Kasumi-1 (cell line): Measurements from ENCODE around the gene C19orf47.
A peak's percentile ranks its signal among the peaks of the same experiment; 100 is the strongest.

Experiments
- DNase-seq, 2 experiments: peaks; one replicate each; lab custom pipeline; 2025; lab: John Stamatoyannopoulos, UW

Gene C19orf47

GRCh38 chr19:40282209-40282580 lies 66.0 kb downstream of the C19orf47 start:
- no peak for DNase-seq

GRCh38 chr19:40281381-40282208 lies 66.6 kb downstream of the C19orf47 start:
- no peak for DNase-seq

DNA sequence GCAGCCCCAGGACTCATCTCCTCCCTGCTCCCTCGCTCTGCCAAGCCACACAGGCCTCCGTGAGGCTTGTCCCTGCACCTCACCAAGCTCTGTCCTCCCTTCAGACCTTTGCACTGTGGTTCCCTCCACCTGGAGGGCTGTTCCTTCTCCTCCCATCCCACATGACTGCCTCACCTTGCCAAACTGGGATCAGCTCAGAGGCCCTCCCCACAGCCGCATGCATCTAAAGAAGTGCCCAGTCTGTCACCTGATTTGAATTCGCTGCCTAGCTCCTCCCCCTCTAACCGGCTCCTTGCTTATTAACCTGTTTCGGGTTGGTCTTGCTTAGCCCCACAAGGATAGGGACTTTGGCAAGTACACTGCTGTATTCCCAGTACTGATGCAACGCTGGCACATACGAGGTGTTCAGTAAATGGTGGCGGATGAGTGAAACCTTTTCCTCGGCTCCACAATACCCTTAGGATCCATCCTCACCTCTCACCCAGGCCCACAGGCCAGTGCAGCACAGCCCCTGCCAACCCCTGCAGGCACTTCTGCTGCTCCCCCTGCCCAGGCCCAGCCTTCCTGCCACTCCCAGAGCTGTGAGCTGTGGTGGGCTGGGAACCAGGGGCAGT lies 67.5 kb downstream of the C19orf47 start:
- no peak for DNase-seq

- DNase-seq, result peak; percentile 40 to 41
These were observed 68.2 kb downstream of the C19orf47 start for GRCh38 chr19:40279761-40280607.

- DNase-seq, result no peak
These were observed 69.1 kb downstream of the C19orf47 start for GRCh38 chr19:40279120-40279551.

GRCh38 chr19:40278361-40279035 lies 69.7 kb downstream of the C19orf47 start:
- no peak for DNase-seq

- DNase-seq, result no peak
These were observed 70.7 kb downstream of the C19orf47 start for GRCh38 chr19:40277356-40278059.

DNA sequence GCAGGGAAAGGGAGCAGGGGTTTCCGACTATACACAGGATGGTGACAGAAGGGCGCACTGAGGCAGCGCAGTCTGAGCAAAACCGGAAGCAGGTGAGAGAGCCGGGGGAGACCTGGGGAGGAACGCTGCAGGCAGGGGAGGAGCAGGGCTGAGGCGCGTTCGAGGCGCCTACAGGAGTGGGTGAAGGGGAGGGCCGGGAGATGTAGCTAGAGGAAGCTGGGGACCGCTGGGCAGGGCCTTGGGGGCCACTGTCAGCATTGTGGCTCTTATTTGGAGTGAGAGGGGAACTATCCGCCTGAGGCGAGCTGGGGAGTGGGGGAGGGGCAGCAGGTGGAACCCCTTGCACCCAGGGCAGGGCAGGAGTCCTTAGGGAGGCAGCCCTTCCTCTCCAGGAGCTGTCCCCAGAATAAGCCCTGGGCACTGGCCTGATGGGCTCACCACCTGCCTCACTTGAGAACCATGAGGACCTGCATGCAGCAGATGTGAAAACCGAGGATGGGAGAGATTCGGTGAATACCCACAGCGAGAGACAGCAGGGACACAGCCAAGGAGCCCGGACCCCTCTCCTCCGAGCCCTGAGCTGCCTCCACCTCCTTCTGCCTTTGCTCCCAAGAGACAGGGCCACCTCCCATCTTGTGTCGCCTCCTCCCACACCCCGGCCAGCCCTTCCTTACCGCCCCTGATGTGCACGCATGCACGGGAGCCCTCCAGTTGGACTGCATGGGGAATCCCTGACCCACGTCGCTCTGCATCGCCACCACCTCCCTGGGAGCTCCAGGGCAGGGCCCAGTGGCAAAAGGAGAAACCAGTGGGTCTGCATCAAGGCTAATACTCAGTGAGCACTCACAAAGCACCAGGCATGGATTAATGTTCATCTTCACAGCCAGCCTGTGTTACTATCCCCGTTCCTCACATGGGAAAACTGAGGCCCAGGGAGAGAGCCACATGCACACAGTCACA lies 73.3 kb downstream of the C19orf47 start:
- peak; percentile 27 to 41 for DNase-seq

DNA sequence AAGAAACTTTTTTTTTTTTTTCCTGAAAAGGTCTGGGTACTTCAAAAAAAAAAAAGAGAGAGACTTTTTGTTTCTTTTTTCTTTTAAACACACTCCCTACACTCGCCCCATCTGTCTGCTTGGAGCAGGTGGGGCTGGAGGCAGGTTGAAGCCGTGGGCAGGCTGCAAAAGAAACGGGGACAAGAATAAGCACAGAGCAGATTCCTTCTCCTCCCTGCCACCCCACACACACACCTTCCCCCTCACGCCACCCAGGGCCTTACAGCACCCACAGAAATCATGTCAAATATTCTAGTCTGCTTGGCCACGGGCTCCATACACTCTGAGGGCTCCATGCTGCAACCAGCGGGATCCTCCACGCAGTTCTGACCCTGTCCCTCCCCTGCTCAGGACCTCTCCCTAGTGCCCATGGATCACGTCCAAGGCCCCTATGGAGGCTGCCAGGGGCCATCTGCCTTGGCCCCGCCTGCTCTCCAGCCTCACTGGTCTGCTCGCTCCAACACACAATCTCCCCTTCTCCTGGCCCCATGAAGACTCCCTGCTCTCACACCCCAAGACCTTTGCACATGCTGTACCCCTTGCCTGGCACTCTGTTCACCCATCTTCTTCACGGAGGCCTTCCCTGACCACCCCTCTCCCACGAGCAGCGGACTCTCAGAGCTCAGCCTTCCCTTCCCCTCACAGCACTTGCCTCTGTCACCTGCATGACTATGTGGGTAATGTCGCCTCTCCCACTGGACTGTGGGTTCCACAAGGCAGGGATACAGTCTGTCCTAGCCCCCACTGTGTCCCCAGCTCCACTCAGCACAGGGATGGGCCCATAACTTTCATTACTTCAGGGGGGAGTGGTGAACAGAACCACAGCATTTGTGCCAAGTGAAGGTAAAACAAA lies 74.5 kb downstream of the C19orf47 start:
- no peak for DNase-seq

DNA sequence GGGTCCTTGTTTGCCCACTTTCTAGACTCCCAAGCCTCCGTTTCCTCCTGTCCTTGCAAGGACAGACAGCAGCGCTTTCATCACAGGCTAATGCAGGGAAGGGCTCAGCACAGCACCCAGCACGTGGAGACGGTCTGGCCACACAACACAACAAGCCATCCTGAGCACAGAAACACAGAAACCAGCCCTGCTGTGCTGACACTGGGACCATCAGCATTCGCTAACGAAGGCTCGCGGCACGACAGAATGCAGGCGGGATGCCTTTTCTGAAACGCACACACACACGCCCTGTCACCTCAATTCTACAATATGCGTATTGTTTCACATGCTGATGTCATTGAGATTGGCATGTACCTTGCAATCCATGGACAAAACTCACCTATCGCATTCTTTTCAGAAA lies 75.9 kb downstream of the C19orf47 start:
- DNase-seq, result no peak

DNA sequence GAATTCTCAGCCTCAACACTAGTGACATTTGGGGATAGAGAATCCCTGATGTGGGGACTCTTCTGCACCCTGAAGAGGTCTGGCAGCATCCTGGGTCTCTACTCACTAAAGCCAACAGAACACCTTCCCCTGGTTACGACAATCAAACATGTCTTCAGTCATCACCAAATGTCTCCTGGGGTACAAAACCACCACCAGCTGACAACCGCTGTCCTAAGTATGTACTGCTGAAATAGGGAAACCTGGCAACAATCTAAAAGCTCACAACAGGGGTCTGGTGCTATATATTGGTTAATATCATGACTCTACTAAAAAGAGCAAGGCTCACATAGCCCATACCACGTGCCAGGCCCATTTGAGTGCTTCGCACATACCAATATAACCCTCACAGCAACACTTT lies 76.5 kb downstream of the C19orf47 start:
- no peak for DNase-seq

- DNase-seq, result no peak
These were observed 77.7 kb downstream of the C19orf47 start for GRCh38 chr19:40270362-40271089.
